Hepatocyte (in vitro differentiated cells): ENCODE measurements around the gene ST3GAL4. TPM values are rescaled to one million over a fixed set of nuclear protein-coding genes. Genes with fewer than 3 reads are reported as not detected.

Experiments
- DNase-seq: peaks from one replicate; pipeline ENCODE4 v3.0.0-alpha.2; 2016; ENCODE audit warnings: low spot score
- H2AFZ ChIP-seq: fragments of 200-600 bp; sonication (generic); 2 replicates; pipeline ENCODE4 v1.6.0; 2016; ENCODE audit warnings: antibody characterized with exemption, mild to moderate bottlenecking
- H3K27ac ChIP-seq: fragments of 200-600 bp; sonication (generic); 2 replicates; pipeline ENCODE4 v1.5.1; 2016; ENCODE audit warnings: mild to moderate bottlenecking
- H3K27me3 ChIP-seq: fragments of 200-600 bp; sonication (generic); 2 replicates; pipeline ENCODE4 v1.6.1; 2016
- H3K36me3 ChIP-seq: fragments of 200-600 bp; sonication (generic); replicated peaks from 2 replicates; pipeline ENCODE4 v1.5.1; 2016; ENCODE audit warnings: low read depth; ENCODE audit not compliant: insufficient read depth
- H3K4me1 ChIP-seq: fragments of 200-600 bp; sonication (generic); 2 replicates; pipeline ENCODE4 v1.5.1; 2016; ENCODE audit warnings: mild to moderate bottlenecking, moderate library complexity; ENCODE audit not compliant: insufficient read depth
- H3K4me2 ChIP-seq: fragments of 200-600 bp; sonication (generic); 2 replicates; pipeline ENCODE4 v1.6.0; 2016
- H3K4me3 ChIP-seq: fragments of 200-600 bp; sonication (generic); 2 replicates; pipeline ENCODE4 v1.5.1; 2016; ENCODE audit warnings: mild to moderate bottlenecking
- H3K79me2 ChIP-seq: fragments of 200-600 bp; sonication (generic); 2 replicates; pipeline ENCODE4 v1.6.0; 2017; ENCODE audit warnings: mild to moderate bottlenecking
- H3K9me2 ChIP-seq: fragments of 200-600 bp; sonication (generic); replicated peaks from 2 replicates; pipeline ENCODE4 v1.6.0; 2017; ENCODE audit warnings: mild to moderate bottlenecking; ENCODE audit not compliant: insufficient read depth
- H3K9me3 ChIP-seq: fragments of 200-600 bp; sonication (generic); 2 replicates; pipeline ENCODE4 v1.5.1; 2016; ENCODE audit warnings: low read depth, mild to moderate bottlenecking
- H4K20me1 ChIP-seq: fragments of 200-600 bp; sonication (generic); 2 replicates; pipeline ENCODE4 v1.6.0; 2016; ENCODE audit warnings: mild to moderate bottlenecking; ENCODE audit not compliant: insufficient read depth, poor library complexity, severe bottlenecking
- EZH2 ChIP-seq: fragments of 200-600 bp; sonication (generic); IDR thresholded peaks from 2 replicates; pipeline ENCODE4 v1.6.1; 2016; ENCODE audit warnings: antibody characterized with exemption, mild to moderate bottlenecking, borderline replicate concordance
- EZH2phosphoT487 ChIP-seq: fragments of 200-600 bp; sonication (generic); IDR thresholded peaks from one replicate; pipeline ENCODE4 v1.6.1; 2018; ENCODE audit warnings: antibody characterized with exemption, mild to moderate bottlenecking, low read depth, moderate library complexity; ENCODE audit not compliant: unreplicated experiment, severe bottlenecking
- WGBS: methylation state at CpG from one replicate; pipeline ENCODE4 v1.1.6; 2016; ENCODE audit warnings: low lambda C conversion rate; ENCODE audit errors: missing lambda C conversion rate; 5-methylcytosine and 5-hydroxymethylcytosine counted together
- polyA plus RNA-seq: library from polyadenylated mRNA; unstranded; fragments of >200 nt; fragmentation: Nextera tagmentation; extraction: Ambion mirVana; gene quantifications from 2 replicates; pipeline ENCODE4 v1.2.1, GENCODE V29; 2016
- total RNA-seq: library from RNA; depleted of rRNA; stranded (reverse); fragments of >200 nt; gene quantifications from 2 replicates; pipeline ENCODE4 v1.2.3, GENCODE V29; 2014
- TF ChIP-seq, protein P1 (sequence below): fragments of 200-600 bp; sonication (generic); IDR thresholded peaks from 2 replicates; pipeline ENCODE4 v1.5.1; 2016; ENCODE audit warnings: antibody characterized with exemption, mild to moderate bottlenecking; ENCODE audit not compliant: poor library complexity

Gene ST3GAL4
- total and polyA plus RNA-seq, 2 experiments from 2014 or later = 31.0 to 31.5 TPM

DNA sequence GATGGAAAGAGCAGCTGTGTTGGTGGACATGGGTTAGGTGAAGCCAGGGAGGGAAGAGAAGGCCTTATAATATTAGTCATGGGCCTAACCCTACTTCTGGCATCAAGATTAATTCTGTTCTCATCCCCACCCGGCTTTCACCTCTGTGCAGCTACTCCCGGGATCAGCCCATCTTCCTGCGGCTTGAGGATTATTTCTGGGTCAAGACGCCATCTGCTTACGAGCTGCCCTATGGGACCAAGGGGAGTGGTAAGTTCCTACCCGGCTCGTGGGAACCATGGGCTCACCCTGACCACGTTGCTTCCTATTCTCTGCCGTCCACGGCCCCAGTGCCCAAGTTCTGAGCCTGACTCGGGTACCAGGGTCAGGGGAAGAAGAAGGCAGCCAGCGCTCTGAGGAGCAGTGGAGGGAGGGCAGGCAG, 51.6 kb downstream of the ST3GAL4 start:
- no peak overlapping the region for H2AFZ ChIP-seq
- H3K4me3 ChIP-seq = no peak overlapping the region
- TF ChIP-seq EZH2phosphoT487 = no peak
- no peak for TF ChIP-seq EZH2
- TF ChIP-seq, protein P1, sequence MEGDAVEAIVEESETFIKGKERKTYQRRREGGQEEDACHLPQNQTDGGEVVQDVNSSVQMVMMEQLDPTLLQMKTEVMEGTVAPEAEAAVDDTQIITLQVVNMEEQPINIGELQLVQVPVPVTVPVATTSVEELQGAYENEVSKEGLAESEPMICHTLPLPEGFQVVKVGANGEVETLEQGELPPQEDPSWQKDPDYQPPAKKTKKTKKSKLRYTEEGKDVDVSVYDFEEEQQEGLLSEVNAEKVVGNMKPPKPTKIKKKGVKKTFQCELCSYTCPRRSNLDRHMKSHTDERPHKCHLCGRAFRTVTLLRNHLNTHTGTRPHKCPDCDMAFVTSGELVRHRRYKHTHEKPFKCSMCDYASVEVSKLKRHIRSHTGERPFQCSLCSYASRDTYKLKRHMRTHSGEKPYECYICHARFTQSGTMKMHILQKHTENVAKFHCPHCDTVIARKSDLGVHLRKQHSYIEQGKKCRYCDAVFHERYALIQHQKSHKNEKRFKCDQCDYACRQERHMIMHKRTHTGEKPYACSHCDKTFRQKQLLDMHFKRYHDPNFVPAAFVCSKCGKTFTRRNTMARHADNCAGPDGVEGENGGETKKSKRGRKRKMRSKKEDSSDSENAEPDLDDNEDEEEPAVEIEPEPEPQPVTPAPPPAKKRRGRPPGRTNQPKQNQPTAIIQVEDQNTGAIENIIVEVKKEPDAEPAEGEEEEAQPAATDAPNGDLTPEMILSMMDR = no peak
- DNase-seq = no peak
- no peaks in the 10 kb centered on the region for H3K4me1 ChIP-seq
- no peak overlapping the region for H3K27ac ChIP-seq
- no peaks in the 10 kb centered on the region for H3K9me3 ChIP-seq
- no peaks in the 10 kb centered on the region for H4K20me1 ChIP-seq
- no peaks in the 10 kb centered on the region for H3K9me2 ChIP-seq
- 90% methylated on average over 12 of the region's 12 CpGs for WGBS
- H3K27me3 ChIP-seq = no peaks in the 10 kb centered on the region
- no peak overlapping the region for H3K4me2 ChIP-seq
- H3K79me2 ChIP-seq = no peaks in the 10 kb centered on the region
- H3K36me3 ChIP-seq = no peaks in the 10 kb centered on the region

DNA sequence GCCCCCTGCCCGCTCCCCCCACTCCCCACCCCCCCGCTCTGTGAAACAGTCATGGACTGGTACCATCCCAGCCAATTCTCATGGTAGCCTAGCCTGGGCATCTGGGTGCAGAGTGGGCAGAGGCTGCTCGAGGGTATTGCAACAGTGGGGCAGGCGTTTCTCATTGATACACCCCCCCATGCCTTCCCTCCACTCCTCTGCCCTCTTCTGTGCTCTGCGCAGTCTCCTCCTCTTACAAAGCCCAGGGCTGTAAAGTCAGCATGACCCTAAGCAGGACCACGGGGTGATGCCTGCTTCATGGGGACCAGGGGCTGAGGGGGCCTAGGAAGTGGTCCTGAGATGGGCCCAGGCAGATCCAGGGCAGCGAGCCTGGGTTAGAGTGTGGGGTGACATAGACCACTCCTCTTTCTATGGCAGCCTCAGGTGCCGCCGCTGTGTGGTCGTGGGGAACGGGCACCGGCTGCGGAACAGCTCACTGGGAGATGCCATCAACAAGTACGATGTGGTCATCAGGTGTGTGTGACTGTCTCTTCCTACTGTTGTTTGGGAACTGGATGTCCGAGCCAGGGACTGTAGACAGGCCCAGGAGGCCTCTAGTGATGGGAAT, 52.3 kb downstream of the ST3GAL4 start:
- no peaks in the 10 kb centered on the region for H3K4me1 ChIP-seq
- H3K36me3 ChIP-seq = no peaks in the 10 kb centered on the region
- no peak overlapping the region for H2AFZ ChIP-seq
- TF ChIP-seq EZH2 (no peak), EZH2phosphoT487 (no peak)
- TF ChIP-seq, protein P1 = no peak
- H3K9me3 ChIP-seq = no peaks in the 10 kb centered on the region
- H3K4me2 ChIP-seq = no peak overlapping the region
- H4K20me1 ChIP-seq = no peaks in the 10 kb centered on the region
- no peaks in the 10 kb centered on the region for H3K27me3 ChIP-seq
- no peak for DNase-seq
- H3K79me2 ChIP-seq = no peaks in the 10 kb centered on the region
- WGBS = 93% methylated on average over 15 of the region's 15 CpGs
- no peak overlapping the region for H3K4me3 ChIP-seq
- no peaks in the 10 kb centered on the region for H3K9me2 ChIP-seq
- H3K27ac ChIP-seq = no peak overlapping the region

DNA sequence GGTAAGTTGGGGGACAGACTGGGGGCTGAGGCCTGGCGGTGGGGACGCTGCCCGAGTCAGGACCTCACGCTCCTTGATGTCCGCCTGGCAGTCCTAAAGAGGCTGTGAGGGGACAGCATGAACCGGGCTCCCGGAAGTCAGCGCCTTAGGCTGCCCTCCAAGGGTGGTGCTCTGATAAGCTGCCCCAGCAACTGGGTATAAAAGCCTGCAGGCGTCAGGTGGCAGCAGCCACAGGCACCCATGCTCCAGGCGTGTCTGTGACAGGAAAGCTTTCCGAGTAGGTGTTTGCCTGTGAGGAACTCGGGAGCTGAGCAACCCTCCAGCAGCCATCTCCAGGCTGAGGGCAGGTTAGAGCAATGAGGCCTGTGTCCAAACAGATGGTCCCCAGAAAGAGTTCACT, 53.0 kb downstream of the ST3GAL4 start:
- DNase-seq = no peak
- Histone ChIP-seq H2AFZ (no peak overlapping the region), H4K20me1 (no peaks in the 10 kb centered on the region), H3K4me1 (no peaks in the 10 kb centered on the region), H3K79me2 (no peaks in the 10 kb centered on the region), H3K9me3 (no peaks in the 10 kb centered on the region), H3K4me3 (no peak overlapping the region), H3K27me3 (no peaks in the 10 kb centered on the region), H3K9me2 (no peaks in the 10 kb centered on the region), H3K36me3 (no peaks in the 10 kb centered on the region), H3K4me2 (no peak overlapping the region), H3K27ac (no peak overlapping the region)
- TF ChIP-seq EZH2 = no peak
- TF ChIP-seq EZH2phosphoT487 = no peak
- TF ChIP-seq, protein P1 = no peak
- 92% methylated on average over 12 of the region's 12 CpGs for WGBS
